NCI-H2029 treated with DMSO at 0.1 percent for 48 hours (cell line): Measurements from ENCODE around the gene HLA-A.
A peak's percentile ranks its signal among the peaks of the same experiment; 100 is the strongest.

ENCODE experiments used
- DNase-seq: peaks from one replicate; lab custom pipeline; 2025; lab: John Stamatoyannopoulos, UW

The HLA-A gene

DNA sequence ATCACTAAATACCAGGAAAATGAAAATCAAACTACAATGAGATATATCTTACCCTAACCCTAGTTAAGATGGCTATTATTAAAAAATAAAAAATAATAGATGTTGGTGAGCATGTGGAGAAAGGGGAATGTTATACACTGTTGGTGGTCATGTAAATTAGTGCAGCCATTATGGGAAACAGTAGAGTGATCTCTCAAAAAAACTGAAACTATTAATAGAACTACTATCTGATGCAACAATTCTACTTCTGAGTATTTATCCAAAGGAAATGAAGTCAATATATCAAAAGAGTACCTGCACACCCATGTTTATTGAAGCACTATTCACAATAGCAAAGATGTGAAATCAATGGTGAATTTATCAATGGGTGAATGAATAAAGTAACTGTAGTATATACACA lies 48.6 kb downstream of the HLA-A start:
- no peak for DNase-seq

DNA sequence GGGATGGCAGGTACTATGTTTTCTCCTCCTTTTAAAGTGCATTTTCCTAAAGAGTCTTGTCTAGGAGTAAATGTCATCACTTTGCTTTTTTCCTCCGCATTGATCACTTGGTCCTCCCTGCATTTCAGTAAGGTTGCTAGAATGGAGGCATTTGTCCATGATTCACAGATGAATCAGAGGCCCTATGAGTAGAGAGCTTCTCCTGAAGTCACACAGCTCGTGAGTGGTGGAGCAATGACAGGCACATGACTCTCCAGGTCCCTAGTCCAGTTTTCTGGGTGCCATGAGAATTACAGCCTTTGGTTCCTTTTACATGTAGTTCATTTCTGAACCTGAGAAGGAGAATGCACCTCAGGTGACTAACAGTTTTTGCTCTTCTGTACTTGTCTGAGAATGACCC lies 50.5 kb downstream of the HLA-A start:
- no peak for DNase-seq

DNA sequence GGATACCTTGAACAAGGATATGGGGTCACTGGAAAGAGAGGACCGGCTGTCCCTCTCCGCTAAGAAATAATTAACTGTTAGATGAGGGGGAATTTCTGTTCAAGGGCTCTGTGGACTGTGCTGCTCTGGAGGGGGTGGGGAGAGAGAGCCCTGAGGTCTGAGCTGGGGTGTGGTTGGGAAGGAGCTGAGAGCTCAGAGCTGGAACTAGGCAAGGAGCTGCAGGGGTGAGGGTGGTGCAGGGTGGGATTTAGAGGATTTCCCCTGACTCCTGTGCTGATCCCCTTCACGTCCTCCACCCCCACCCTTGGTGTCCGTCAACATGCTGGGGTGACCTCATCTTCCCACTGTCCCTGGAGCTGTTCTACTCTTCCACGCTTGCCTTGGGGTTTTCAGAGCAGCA lies 52.5 kb downstream of the HLA-A start:
- DNase-seq: no peak

DNA sequence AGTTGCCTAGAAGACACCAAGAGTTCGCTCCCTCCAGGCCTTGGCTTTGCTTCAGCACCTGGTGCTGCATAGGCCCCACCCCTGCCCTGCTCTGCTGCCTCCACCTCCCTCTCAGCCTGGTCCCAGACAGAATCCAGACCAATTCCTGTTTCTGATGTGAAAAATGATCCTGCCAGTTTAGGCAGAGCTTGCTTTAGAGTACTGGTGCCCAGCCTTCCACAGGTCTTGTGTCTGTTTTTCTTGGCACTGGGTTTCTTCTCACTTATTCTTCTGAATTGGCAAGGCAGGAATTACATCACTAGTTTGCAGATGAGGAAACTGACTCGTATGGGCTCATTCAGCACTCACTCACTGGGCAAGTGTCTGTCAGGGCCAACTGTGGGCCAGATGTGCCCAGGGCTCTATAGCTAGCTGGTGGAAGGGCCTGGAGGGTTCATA lies 53.0 kb downstream of the HLA-A start:
- peak; percentile 14 for DNase-seq
